Dermis lymphatic vessel endothelial cell (primary cell): ENCODE data around the gene PLN. TPM values are rescaled to one million over a fixed set of nuclear protein-coding genes. Genes with fewer than 3 reads are reported as not detected.

Source experiments
- total RNA-seq: library from RNA; depleted of rRNA; stranded (reverse); fragments of >200 nt; gene quantifications from 2 replicates; pipeline ENCODE4 v1.2.1, GENCODE V29; 2014

PLN gene
- under 0.01 TPM in 1 of 2 replicates, not detected in the other for total RNA-seq

GRCh38 chr6:118548136-118548535 is at the start of gene PLN:
TSS of gene PLN (plus strand) at chr6:118548296. CDS start at chr6:118558922, 10,626 bp downstream.

Other genes starting within 250 kb of the PLN start
- gene CEP85L, start 103.3 kb downstream of the PLN start, total RNA-seq = 11.7 and 14.4 TPM in 2 replicates